ENCODE results near the gene TBC1D3B.

DNA sequence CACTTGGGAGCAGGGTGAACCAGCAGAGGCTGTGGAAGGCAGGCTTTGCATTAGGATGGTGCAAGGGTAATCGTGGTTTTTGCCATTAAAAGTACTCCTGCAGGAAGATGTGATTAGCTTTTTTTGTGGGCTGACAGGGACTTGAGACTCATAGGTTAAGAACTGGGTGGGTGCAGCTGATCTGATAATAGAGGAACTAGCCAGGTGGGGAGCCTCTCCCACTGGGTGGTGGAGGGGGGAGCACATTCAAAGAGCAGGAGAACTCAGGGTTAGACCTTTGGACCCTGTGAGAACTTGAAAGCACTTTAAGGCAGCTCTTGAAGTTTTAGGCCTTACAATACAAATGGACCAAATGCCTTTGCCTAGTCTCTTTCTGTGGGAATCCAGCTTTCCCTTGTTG lies 40.4 kb downstream of the TBC1D3B start:
- TF ChIP-seq ESRRA (IDR thresholded peaks at IDR 0.05; ENCODE audit: low read length) (no peak), CTCF (IDR thresholded peaks at IDR 0.05 in 2 of 3, conservative IDR thresholded peaks at IDR 0.05 in 1 of 3; ENCODE audit: control insufficient read depth in 2 of 3, extremely low read depth in 1 of 3, insufficient read depth in 1 of 3, low read depth in 3 of 3, low read length in 3 of 3) (no peak), NBN (IDR thresholded peaks at IDR 0.05) (no peak), NFIC (IDR thresholded peaks at IDR 0.05; ENCODE audit: low read depth, low read length) (no peak)
